Frontal cortex (tissue), 4 donors: ENCODE measurements around the gene GLB1L2. TPM values are rescaled to one million over a fixed set of nuclear protein-coding genes. Genes with fewer than 3 reads are reported as not detected.
A peak's percentile ranks its signal among the peaks of the same experiment; 100 is the strongest.
"Not testable (repeated sequence)": the region's sequence is repeated elsewhere in the genome, so short reads cannot be mapped to it uniquely, and the experiment has no call there.

Source experiments
- DNase-seq, 2 donors: peaks; one replicate each; pipeline ENCODE4 v3.0.0; 2012; ENCODE audit warnings: low spot score in 2 of 2
- FAIRE-seq: peaks from 2 replicates; lab custom pipeline; 2012; peaks lifted over from hg19 to GRCh38; lab: Jason Lieb, UNC
- total RNA-seq: library from RNA; depleted of rRNA; stranded (reverse); fragments of >200 nt; gene quantifications from one replicate; pipeline ENCODE4 v1.2.3, GENCODE V29; 2014
- donor health status: control.
- donor health status: control.
- donor health status: control.

The GLB1L2 gene, protein sequence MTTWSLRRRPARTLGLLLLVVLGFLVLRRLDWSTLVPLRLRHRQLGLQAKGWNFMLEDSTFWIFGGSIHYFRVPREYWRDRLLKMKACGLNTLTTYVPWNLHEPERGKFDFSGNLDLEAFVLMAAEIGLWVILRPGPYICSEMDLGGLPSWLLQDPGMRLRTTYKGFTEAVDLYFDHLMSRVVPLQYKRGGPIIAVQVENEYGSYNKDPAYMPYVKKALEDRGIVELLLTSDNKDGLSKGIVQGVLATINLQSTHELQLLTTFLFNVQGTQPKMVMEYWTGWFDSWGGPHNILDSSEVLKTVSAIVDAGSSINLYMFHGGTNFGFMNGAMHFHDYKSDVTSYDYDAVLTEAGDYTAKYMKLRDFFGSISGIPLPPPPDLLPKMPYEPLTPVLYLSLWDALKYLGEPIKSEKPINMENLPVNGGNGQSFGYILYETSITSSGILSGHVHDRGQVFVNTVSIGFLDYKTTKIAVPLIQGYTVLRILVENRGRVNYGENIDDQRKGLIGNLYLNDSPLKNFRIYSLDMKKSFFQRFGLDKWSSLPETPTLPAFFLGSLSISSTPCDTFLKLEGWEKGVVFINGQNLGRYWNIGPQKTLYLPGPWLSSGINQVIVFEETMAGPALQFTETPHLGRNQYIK
- 1.2 TPM for total RNA-seq

DNA sequence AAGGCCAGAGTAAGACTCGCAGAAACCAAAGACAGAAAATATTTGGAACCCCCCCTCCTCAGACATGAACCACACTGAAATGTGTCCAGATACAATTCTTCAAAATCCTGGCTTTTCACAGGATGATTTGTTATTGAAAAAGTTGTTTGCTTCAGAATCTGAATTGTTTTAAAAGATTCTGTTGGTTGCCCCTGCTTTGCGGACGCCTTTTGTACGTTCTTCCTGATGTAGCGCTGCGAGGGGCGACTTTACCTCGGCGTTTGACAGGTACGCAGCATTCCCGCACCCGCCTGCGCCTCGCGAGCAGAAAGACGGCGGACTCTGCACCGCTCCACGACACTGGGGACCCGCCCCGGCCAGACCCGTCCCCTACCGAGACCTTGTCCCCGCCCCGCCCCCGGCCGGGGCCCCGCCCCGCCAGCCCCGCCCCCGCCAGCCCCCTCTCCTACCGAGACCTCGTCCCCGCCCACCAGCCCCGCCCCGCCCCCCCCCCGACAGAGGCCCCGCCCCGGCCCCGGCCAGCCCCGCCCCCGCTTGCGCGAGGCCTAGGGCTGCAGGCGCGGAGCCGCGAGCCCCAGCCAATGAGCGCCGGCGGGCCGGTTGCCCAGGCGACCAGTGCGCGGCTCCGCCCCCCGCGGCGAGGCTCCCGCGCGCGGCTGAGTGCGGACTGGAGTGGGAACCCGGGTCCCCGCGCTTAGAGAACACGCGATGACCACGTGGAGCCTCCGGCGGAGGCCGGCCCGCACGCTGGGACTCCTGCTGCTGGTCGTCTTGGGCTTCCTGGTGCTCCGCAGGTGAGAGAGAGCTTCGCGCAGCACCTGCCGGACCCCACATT lies at the start of gene GLB1L2:
GLB1L2 (plus strand) TSS at position 635 of the 835 bp plus-strand sequence; CDS start at position 709, 74 bp downstream.
- DNase-seq = peak; percentile 94 to 95
- FAIRE-seq = no peak

DNA sequence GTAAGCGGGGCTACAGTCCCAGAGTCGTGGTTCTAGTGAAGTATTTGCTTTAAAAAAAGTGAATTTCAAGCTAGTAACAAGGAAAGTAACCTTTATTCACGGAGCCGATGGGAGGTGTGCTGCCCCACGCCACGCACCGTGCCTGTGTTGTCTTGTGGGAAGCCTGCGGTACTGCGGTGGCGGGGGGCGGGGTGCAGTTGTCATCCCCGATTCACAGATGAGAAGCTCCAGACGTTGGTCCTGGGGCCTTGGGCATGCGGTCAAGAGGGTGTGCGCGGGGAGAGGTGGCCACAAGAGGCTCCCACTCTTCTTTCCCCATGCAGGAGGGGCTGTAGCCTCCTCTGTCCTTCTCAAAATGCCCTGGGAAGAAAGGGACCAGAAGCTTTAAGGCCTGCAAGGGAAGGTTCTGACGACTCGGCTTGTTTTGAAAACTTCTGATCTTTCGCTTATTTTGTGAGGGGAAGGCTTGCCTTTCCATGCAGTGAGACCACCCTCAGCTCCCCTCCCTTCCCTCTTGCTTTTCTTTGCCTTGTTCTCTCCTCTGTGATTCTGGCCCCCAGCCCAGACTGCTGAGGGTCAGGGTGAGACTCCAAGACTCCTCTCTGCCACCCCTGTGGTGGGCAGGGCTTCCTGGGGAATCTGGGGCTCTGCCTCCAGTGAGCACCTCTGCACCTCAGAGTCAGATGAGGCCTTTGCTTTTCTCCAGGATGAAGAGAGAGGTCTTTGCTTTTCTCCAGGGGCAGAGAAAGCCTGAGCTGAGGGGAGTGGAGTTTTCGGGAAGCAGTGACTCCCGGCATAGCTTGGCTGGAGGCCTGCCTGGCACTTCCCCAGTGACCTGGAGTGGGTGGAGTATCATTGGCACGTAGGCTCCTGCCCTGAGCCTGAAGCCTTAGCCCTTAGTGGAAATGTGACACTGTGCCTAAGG lies 49.4 kb upstream of the GLB1L2 start:
- FAIRE-seq (no peak), DNase-seq (no peak)

DNA sequence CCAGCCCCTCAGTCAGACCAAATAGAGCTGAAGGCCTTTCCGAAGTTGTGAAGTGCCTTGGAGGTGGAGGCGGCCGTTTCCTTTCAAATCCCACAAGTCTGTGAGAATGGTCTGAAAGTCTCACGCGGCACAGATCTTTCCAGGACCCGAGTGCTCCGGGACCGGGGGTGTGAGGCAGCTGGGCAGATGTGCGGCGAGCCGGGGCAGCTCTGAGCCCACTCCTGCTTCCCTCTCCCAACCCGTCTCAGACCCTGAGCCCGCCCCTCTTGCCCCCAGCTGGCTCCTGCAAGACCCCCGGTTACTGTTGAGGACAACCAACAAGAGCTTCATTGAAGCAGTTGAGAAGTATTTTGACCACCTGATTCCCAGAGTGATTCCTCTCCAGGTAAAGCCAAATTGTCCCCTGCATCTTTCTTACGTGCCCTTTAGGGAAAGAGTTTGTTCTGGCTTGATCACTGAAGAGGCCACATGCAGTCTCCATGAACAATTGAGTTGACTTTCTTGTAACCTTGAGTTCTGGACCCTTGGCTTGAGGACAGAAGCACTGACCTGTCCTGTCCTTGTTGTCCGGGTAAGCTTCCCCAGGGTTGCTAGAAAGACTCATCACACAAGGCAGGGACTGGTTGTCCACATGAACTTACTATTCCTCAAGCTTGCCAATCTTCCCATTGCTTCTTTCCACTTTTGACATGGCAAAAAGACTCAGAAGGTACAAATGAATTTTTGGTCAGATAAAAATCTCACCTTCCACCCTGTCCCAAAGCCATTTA lies 48.1 kb upstream of the GLB1L2 start:
- FAIRE-seq = no peak
- DNase-seq = no peak

DNA sequence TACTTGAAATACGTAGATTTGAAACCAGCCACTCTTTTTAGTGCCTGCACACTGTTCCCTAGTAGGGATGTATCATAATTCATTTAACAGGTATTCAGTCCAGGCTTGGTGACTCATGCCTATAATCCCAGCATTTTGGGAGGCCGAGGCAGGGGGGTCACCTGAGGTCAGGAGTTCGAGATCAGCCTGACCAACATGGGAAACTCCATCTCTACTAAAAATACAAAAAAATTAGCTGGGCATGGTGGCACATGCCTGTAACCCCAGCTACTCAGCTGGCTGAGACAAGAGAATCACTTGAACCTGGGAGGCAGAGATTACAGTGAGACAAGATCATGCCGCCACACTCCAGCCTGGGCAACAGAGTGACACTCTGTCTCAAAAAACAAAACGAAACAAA lies 47.4 kb upstream of the GLB1L2 start:
- not testable (repeated sequence) for DNase-seq, FAIRE-seq

DNA sequence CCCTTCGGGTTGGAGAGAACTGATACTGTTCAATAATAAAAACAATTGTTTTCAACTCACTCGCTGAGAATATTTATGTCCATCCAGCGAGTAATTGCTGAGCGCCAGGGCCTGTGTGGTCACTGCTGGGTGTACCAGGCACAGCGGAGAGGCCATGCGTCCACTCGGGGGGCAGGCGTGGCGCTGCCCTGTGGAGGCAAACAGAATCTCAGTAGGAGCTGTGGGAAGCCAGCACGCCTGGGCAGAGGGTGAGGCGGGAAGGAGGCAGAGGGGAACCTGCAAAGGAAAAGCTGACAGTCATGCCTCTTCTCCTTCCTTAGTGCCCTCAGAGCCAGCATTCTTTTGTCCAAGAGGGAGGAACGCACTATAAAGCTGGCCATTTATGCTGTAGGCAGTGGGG lies 44.2 kb upstream of the GLB1L2 start:
- DNase-seq (no peak), FAIRE-seq (no peak)

DNA sequence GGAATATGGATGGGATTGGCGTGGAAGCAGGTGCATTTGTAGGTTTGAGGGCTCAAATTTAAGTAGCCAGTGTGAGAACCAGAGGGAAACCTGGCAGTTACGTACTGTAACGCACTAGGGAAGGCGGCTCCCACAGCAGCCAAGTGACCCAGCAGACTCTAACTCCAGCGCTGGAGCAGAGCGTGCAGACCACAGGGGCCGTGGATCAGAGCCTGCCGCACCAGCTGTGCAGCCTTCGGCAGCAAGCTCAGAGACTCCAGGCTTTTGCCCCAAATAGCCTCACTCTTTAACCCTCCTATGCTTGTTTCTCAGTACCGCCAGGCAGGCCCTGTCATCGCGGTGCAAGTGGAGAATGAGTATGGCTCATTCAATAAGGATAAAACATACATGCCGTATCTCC lies 43.3 kb upstream of the GLB1L2 start:
- no peak for FAIRE-seq

DNA sequence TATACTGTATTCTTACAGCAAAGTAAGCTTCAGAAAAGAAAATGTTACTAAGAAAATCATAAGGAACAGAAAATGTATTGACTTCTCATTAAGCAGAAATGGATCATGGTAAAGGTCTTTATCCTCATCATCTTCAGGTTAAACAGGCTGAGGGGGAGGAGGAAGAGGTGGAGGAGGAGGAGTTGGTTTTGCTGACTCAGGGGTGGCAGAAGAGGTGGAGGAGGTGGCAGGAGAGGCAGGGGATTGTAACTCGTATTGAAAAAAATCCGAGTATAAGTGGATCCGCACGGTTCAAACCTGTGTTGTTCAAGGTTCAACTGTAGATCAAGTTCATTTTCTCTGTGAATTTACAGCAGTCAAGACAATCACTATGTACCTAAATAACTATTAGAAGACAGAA lies 42.6 kb upstream of the GLB1L2 start:
- no peak for FAIRE-seq
- DNase-seq = no peak

More for the DNA sequence above, 43.3 kb upstream of the GLB1L2 start:
- DNase-seq = no peak

DNA sequence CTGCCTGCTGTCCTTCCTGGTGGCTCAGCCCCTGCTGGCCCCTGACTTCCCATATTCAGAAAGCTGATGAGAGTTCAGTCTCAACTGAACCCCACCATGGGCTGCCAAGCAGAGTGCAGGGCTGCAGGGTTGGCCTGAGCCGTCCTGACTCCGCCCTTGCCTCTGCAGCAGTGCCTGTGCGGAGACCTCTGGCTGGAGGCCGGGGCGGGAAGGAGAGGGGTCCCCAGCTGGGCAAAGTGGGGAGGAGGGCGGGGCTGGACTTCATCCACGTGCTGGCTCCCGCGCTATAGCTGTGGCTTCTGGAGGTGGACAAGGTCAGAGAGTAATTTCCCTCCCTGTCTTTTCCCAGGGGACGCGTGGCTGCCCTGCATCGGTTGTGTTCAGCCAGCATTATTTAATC lies 42.0 kb upstream of the GLB1L2 start:
- no peak for FAIRE-seq
- DNase-seq = no peak

DNA sequence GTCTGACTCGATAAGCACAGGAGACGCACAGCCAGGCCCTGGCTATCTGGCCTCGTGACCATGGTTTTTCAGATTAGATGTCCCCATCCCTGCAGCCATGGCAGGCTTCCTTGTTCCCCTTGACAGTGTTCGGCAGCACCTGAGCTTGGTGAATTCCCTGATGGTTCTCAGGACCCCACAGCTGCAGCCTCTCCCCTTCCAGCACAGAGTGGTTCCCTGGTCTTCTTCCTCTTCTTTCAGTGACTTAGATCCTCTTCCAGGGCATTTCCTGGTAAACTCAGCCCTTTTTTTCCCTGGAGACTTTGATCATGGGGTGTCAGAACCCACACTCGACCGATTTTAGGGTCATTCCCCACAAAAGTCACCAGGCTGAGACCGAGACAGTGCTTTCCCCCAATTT lies 41.1 kb upstream of the GLB1L2 start:
- DNase-seq (no peak), FAIRE-seq (no peak)

DNA sequence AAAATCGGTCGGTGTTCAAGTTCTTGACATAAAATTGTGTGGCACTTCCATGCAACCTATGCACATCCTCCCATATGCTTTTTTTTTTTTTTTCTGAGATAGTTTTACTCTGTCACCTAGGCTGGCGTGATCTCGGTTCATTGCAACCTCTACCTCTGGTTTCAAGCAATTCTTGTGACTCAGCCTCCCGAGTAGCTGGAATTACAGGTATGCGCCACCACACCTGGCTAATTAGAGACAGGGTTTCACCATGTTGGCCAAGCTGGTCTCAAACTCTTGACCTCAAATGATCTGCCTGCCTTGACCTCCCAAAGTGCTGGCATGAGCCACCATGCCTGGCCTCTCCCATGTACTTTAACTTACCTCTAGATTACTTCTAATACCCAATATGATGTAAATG lies 40.6 kb upstream of the GLB1L2 start:
- DNase-seq = no peak
- FAIRE-seq = no peak

DNA sequence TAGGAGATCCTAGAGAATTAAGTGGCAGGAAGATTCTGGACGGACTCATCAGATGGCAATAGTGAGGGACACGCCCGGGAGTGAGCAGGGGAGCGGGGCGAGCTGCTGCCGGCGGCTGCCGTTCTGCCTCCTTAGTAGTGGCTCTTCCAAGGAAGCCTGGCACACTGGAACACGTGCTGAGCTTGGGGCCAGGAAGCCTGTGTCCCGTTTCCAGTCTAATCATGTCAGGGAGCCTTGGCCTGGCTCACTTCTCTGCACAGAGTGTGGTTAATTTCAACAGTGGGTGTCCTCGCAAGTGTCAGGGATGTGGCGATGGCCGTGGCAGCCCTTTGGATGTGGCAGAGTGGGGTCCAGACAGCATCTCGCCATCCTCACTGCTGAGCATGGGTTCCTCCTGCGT lies 39.1 kb upstream of the GLB1L2 start:
- DNase-seq = no peak
- FAIRE-seq = no peak

DNA sequence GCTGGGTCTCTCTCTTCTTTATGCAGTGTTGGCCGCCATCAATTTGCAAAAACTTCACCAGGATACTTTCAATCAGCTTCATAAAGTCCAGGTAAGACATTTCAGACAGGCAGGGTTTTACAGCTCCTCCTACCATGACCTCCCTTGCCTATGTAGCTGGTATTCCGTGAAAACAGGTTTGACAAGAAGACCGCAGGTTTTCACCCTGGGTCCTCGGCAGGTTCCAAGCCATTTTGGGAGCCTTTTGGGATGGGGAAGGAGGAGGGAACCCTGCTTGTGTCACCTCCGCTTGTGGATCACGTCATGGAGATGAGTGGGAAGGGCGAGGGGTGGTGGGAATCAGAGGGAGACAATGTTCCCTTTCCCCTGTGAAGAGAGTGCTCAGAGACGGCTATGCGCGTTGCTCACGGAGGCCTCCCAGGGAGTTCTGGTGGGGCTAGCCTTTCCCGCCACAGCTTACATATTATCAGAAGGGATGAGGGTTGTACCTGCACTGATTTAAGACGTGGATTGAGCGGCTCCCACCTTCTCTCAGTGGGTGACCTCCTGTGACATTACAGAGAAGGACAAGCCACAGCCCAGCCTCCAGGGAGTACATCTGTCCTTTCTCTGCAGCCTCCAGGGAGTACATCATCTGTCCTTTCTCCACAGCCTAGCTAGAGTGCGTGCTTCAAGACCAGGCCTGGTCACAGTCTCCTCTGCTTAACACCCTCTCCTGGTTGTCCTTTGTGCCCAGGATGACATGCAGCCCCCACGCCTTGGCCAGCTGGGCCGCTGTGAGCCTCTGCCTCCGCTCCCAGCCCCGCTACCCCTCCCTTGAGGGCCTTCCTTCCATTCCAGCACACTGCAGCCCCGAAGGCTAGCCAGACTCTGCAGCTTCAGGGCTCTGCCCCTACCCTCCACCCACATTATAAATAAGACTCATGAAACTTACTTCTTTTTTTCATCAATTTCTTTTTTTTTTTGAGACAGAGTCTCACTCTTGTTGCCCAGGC lies 38.4 kb upstream of the GLB1L2 start:
- FAIRE-seq (no peak), DNase-seq (no peak)

DNA sequence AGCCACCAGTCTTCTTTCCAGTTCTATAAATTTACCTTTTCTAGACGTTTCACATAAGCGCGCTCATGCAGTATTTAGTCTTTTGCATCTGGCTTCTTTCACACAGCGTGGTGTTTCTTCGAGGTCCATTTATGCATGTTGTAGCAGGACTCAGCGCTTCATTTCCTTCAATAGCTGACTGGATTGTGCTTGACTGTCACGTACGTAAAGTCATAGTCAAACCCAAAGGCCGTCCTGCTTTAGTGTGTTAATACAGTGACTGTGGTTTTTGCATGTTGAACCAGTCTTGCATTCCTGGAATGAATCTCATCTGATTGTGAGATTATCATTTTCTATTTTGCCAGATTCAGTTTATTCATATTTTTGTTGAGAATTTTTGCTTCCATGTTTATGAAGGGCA lies 37.1 kb upstream of the GLB1L2 start:
- no peak for FAIRE-seq
- no peak for DNase-seq

DNA sequence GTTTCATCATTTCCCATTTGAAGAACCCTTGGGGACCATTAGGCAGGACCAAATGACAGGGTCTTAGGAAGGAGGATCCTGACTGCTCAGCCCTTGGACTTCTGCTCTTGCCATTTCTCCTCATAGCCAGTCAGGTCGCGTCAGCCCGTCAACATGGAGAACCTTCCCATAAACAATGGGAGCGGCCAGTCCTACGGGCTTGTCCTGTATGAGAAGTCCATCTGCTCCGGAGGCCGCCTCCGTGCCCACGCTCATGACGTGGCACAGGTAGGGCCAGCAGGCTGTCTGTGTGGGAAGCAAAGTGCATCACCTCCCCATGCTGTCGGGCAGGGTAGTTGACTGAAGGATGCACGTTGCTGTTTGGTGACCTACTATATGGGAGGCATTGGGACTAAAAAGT lies 19.6 kb upstream of the GLB1L2 start:
- FAIRE-seq (no peak), DNase-seq (no peak)

DNA sequence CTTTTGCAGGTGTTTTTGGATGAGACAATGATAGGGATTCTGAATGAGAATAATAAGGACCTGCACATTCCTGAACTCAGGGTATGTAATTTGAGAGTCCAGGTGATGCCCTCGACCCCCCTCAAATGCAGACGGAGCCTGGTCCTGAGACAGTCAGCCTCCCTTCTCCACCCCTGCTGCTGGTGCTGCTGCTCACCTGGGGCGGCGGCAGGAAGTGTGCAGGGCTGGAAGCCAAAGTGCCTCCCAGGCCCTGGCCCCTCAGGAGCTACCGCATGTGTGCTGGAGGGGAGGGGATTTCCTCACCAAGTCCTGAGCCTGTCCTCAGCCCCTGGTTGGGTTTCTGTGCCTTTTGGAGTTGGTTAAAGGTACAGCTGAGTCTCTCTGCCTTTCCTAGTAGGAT lies 19.0 kb upstream of the GLB1L2 start:
- FAIRE-seq (no peak), DNase-seq (no peak)

DNA sequence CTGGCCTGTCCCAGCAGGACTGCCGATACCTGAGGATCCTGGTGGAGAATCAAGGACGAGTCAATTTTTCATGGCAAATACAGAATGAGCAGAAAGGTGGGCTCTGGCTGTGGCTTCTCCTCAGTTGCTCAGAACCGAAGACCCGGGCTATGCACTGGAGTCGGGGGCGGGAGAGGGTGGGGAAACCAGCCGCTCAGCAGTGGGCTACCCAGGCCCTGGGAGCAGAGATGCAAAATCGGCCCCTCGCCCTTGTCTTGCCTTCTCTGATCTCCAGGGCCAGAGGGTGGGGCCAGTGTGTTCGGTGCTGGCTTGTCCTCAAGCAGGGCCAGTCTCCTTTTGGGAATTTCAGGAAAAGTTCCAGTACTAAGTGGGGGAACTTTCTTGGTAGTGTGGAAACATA lies 18.4 kb upstream of the GLB1L2 start:
- FAIRE-seq = no peak
- no peak for DNase-seq

DNA sequence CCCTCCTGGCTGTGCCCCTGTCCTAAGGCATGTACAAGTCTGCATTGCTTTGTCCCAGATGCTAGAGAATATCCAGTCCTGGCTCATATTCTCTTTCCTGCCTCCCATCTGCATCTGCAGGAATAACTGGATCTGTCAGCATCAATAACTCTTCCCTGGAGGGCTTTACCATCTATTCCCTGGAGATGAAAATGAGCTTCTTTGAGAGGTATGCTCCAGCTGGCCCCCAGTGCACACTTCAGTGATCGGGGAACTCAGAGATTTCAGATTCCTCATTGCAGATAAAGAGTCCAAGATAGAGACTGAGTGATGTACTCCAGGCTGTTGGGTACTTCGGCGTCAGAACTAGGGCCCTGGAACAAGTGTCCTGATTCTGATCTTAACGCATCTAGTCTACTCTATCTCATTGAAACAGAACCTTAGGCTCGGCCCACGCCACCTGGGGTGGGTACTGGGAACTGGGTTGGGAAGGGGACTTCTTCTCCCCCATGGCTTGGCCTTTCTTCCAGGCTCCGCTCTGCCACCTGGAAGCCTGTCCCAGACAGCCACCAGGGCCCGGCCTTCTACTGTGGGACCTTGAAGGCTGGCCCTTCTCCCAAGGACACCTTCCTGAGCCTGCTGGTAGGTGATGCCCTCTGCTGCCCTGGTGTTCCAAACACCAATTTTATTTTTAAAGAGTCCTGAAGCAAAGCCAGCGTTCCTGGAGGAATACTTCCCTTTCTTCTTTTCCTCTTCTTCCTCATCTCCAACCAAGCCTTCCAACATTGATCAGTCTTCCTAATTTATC lies 17.8 kb upstream of the GLB1L2 start:
- FAIRE-seq = no peak
- no peak for DNase-seq
